HPDE6-E6E7 (cell line): Measurements from ENCODE around the gene PCED1B.
"Not testable (repeated sequence)": the region's sequence is repeated elsewhere in the genome, so short reads cannot be mapped to it uniquely, and the experiment has no call there.

Experiments
- DNase-seq: peaks from one replicate; pipeline ENCODE4 v3.0.0; 2011; ENCODE audit warnings: missing footprints; ENCODE audit errors: extremely low spot score

PCED1B gene

GRCh38 chr12:47206450-47207339 is 127.3 kb downstream of the PCED1B start:
- no peak for DNase-seq

- DNase-seq: no peak
Observed at GRCh38 chr12:47207340-47207717, 127.9 kb downstream of the PCED1B start.

- DNase-seq: no peak
Observed at GRCh38 chr12:47207829-47208248, 128.4 kb downstream of the PCED1B start.

- no peak for DNase-seq
Observed at GRCh38 chr12:47209014-47209413, 129.6 kb downstream of the PCED1B start.

- DNase-seq: no peak
Observed at GRCh38 chr12:47210776-47211175, 131.4 kb downstream of the PCED1B start.

- DNase-seq: no peak
Observed at GRCh38 chr12:47212701-47213039, 133.2 kb downstream of the PCED1B start.

GRCh38 chr12:47213396-47213795 is 134.0 kb downstream of the PCED1B start:
- no peak for DNase-seq

- no peak for DNase-seq
Observed at GRCh38 chr12:47214001-47214619, 134.7 kb downstream of the PCED1B start.

GRCh38 chr12:47214771-47215170 is 135.3 kb downstream of the PCED1B start:
- DNase-seq: no peak

GRCh38 chr12:47216150-47216677 is 136.8 kb downstream of the PCED1B start:
- no peak for DNase-seq

GRCh38 chr12:47217595-47217869 is 138.1 kb downstream of the PCED1B start:
- not testable (repeated sequence) for DNase-seq

GRCh38 chr12:47218191-47218654 is 138.8 kb downstream of the PCED1B start:
- DNase-seq: no peak

- no peak for DNase-seq
Observed at GRCh38 chr12:47219243-47219642, 139.8 kb downstream of the PCED1B start.

GRCh38 chr12:47221256-47222023 is 142.0 kb downstream of the PCED1B start:
- no peak for DNase-seq

- DNase-seq: no peak
Observed at GRCh38 chr12:47222520-47223030, 143.2 kb downstream of the PCED1B start.

GRCh38 chr12:47223031-47223847 is 143.8 kb downstream of the PCED1B start:
- DNase-seq: no peak

- DNase-seq: no peak
Observed at GRCh38 chr12:47223848-47224213, 144.4 kb downstream of the PCED1B start.

GRCh38 chr12:47224563-47225133 is 145.2 kb downstream of the PCED1B start:
- DNase-seq: no peak

- no peak for DNase-seq
Observed at GRCh38 chr12:47225356-47225755, 145.9 kb downstream of the PCED1B start.

GRCh38 chr12:47226199-47226598 is 146.8 kb downstream of the PCED1B start:
- DNase-seq: no peak

GRCh38 chr12:47228802-47229201 is 149.4 kb downstream of the PCED1B start:
- DNase-seq: no peak
